DND-41 (cell line): Measurements from ENCODE around the gene CAB39L.

Experiments
- CTCF ChIP-seq: IDR thresholded peaks from 2 replicates; pipeline ENCODE4 v1.5.1; 2012; ENCODE audit warnings: borderline replicate concordance, low read length, moderate library complexity, mild to moderate bottlenecking; ENCODE audit not compliant: poor library complexity, severe bottlenecking; ENCODE audit errors: extremely low read depth
- EZH2 ChIP-seq: IDR thresholded peaks from 3 replicates; pipeline ENCODE4 v1.6.1; 2012; ENCODE audit warnings: borderline replicate concordance, low read depth, mild to moderate bottlenecking, moderate library complexity, low read length, inconsistent platforms; ENCODE audit not compliant: severe bottlenecking

- TF ChIP-seq CTCF (no peak), EZH2 (no peak)
Observed at GRCh38 chr13:49319951-49320350, 123.9 kb downstream of the CAB39L start.
